Measurements from ENCODE around the gene AK9.
"Not testable (repeated sequence)": the region's sequence is repeated elsewhere in the genome, so short reads cannot be mapped to it uniquely, and the experiment has no call there.

The AK9 gene

GRCh38 chr6:109478841-109479624 is 212.0 kb downstream of the AK9 start:
- DNase-seq, result no peak

GRCh38 chr6:109478222-109478805 is 212.7 kb downstream of the AK9 start:
- DNase-seq, result peak; percentile 15

GRCh38 chr6:109477725-109478124 is 213.3 kb downstream of the AK9 start:
- DNase-seq, result no peak

- no peak for DNase-seq
Observed at GRCh38 chr6:109477184-109477583, 213.8 kb downstream of the AK9 start.

- no peak for DNase-seq
Observed at GRCh38 chr6:109475625-109476024, 215.4 kb downstream of the AK9 start.

GRCh38 chr6:109474995-109475394 is 216.0 kb downstream of the AK9 start:
- no peak for DNase-seq

GRCh38 chr6:109473120-109473519 is 217.9 kb downstream of the AK9 start:
- no peak for DNase-seq

GRCh38 chr6:109472132-109472995 is 218.6 kb downstream of the AK9 start:
- DNase-seq, result no peak

- DNase-seq, result no peak
Observed at GRCh38 chr6:109471105-109471810, 219.7 kb downstream of the AK9 start.

GRCh38 chr6:109469591-109470189 is 221.3 kb downstream of the AK9 start:
- DNase-seq, result no peak

- DNase-seq, result no peak
Observed at GRCh38 chr6:109467696-109468095, 223.3 kb downstream of the AK9 start.

GRCh38 chr6:109466212-109466923 is 224.6 kb downstream of the AK9 start:
- no peak for DNase-seq

GRCh38 chr6:109465772-109466171 is 225.2 kb downstream of the AK9 start:
- no peak for DNase-seq

GRCh38 chr6:109461733-109462526 is 229.1 kb downstream of the AK9 start:
- DNase-seq, result no peak

GRCh38 chr6:109461205-109461604 is 229.8 kb downstream of the AK9 start:
- DNase-seq, result not testable (repeated sequence)

- no peak for DNase-seq
Observed at GRCh38 chr6:109460161-109460829, 230.7 kb downstream of the AK9 start.

GRCh38 chr6:109458774-109459531 is 232.0 kb downstream of the AK9 start:
- DNase-seq, result no peak

GRCh38 chr6:109457562-109457996 is 233.4 kb downstream of the AK9 start:
- DNase-seq, result no peak

Measured in fibroblast of skin of back (primary cell).